CD14-positive monocyte (primary cell): ENCODE results near the gene PGP. TPM values are rescaled to one million over a fixed set of nuclear protein-coding genes. Genes with fewer than 3 reads are reported as not detected.

Experiments used
- DNase-seq, 3 donors: peaks; one replicate each; pipeline ENCODE4 v3.0.0-alpha.2; 2011 to 2022
- H2AFZ ChIP-seq: 2 replicates; pipeline ENCODE4 v1.6.0; 2012; ENCODE audit warnings: mild to moderate bottlenecking, low read depth, low read length, inconsistent platforms; ENCODE audit not compliant: insufficient read depth, poor library complexity, severe bottlenecking
- H3K27ac ChIP-seq, 2 donors: 1 replicate in 1 of 2; 2 replicates in 1 of 2; pipeline ENCODE4 v1.5.1; 2012 to 2013; ENCODE audit warnings: low read length in 2 of 2, control low read depth in 1 of 2, inconsistent platforms in 1 of 2, low read depth in 1 of 2, mild to moderate bottlenecking in 1 of 2
- H3K27me3 ChIP-seq, 2 donors: one replicate each; pipeline versions ENCODE4 v1.6.0 to v1.6.1; 2011 to 2013; ENCODE audit warnings: low read length in 2 of 2; ENCODE audit not compliant: control insufficient read depth in 2 of 2, insufficient read depth in 2 of 2
- H3K36me3 ChIP-seq, 2 donors: replicated peaks in 1 of 2; 1 replicate in 1 of 2; 2 replicates in 1 of 2; pipeline versions ENCODE4 v1.5.1 to v1.6.1; 2012 to 2013; ENCODE audit warnings: low read length in 2 of 2, control low read depth in 1 of 2, inconsistent platforms in 1 of 2, mild to moderate bottlenecking in 1 of 2; ENCODE audit not compliant: insufficient read depth in 2 of 2, control insufficient read depth in 1 of 2
- H3K4me1 ChIP-seq, 2 donors: 1 replicate in 1 of 2; 2 replicates in 1 of 2; pipeline versions ENCODE4 v1.5.1 to v1.6.1; 2012 to 2013; ENCODE audit warnings: low read length in 2 of 2, control low read depth in 1 of 2, inconsistent platforms in 1 of 2, mild to moderate bottlenecking in 1 of 2, moderate library complexity in 1 of 2; ENCODE audit not compliant: insufficient read depth in 2 of 2, control insufficient read depth in 1 of 2
- H3K4me2 ChIP-seq: replicated peaks from 2 replicates; pipeline ENCODE3; 2012; ENCODE audit warnings: low read length, moderate library complexity, mild to moderate bottlenecking; ENCODE audit not compliant: poor library complexity, severe bottlenecking; ENCODE audit errors: extremely low read depth
- H3K4me3 ChIP-seq, 3 experiments: fragments of 200-600 bp in 1 of 3; sonication (generic) in 1 of 3; replicated peaks in 1 of 3; 1 replicate in 2 of 3; 2 replicates in 1 of 3; pipeline ENCODE4 v1.5.1; 2011 to 2013; ENCODE audit warnings: low read length in 3 of 3, mild to moderate bottlenecking in 3 of 3, control low read depth in 2 of 3, low read depth in 2 of 3, inconsistent platforms in 1 of 3, moderate library complexity in 1 of 3
- H3K79me2 ChIP-seq: 2 replicates; pipeline ENCODE4 v1.6.0; 2012; ENCODE audit warnings: mild to moderate bottlenecking, control low read depth, inconsistent platforms, low read length, moderate library complexity; ENCODE audit not compliant: insufficient read depth
- H3K9ac ChIP-seq: 2 replicates; pipeline ENCODE4 v1.6.0; 2017; ENCODE audit warnings: low read length, mild to moderate bottlenecking; ENCODE audit not compliant: insufficient read depth, poor library complexity, severe bottlenecking
- H3K9me3 ChIP-seq, 2 donors: replicated peaks in 1 of 2; 1 replicate in 1 of 2; 2 replicates in 1 of 2; pipeline versions ENCODE4 v1.5.1 to v1.6.1; 2012 to 2013; ENCODE audit warnings: low read length in 2 of 2, control low read depth in 1 of 2; ENCODE audit not compliant: control insufficient read depth in 1 of 2, insufficient read depth in 1 of 2
- H4K20me1 ChIP-seq: 2 replicates; pipeline ENCODE4 v1.6.0; 2012; ENCODE audit warnings: mild to moderate bottlenecking, low read length, control low read depth, moderate library complexity; ENCODE audit not compliant: insufficient read depth
- H3K27ac Mint-ChIP-seq, 7 donors: one replicate each; pipeline ENCODE4 v1.8.0; 2020; ENCODE audit warnings: mild to moderate bottlenecking in 7 of 7, mixed read lengths in 7 of 7, moderate library complexity in 6 of 7, inconsistent platforms in 2 of 7
- H3K27me3 Mint-ChIP-seq, 3 donors: one replicate each; pipeline ENCODE4 v1.8.0; 2021 to 2022; ENCODE audit warnings: low read depth in 3 of 3, mild to moderate bottlenecking in 3 of 3, mixed read lengths in 3 of 3, moderate library complexity in 3 of 3, inconsistent platforms in 1 of 3
- H3K36me3 Mint-ChIP-seq, 2 donors: one replicate each; pipeline ENCODE4 v1.8.0; 2020; ENCODE audit warnings: mixed read lengths in 2 of 2, inconsistent platforms in 1 of 2, mild to moderate bottlenecking in 1 of 2
- H3K4me1 Mint-ChIP-seq: one replicate; pipeline ENCODE4 v1.8.0; 2020; ENCODE audit warnings: mild to moderate bottlenecking, mixed read lengths
- H3K4me3 Mint-ChIP-seq, 2 donors: one replicate each; pipeline ENCODE4 v1.8.0; 2020; ENCODE audit warnings: mild to moderate bottlenecking in 2 of 2, mixed read lengths in 2 of 2, moderate library complexity in 1 of 2
- H3K9me3 Mint-ChIP-seq, 7 donors: one replicate each; pipeline ENCODE4 v1.8.0; 2020 to 2022; ENCODE audit warnings: mixed read lengths in 7 of 7, mild to moderate bottlenecking in 6 of 7, moderate library complexity in 6 of 7, inconsistent platforms in 2 of 7
- CTCF ChIP-seq: fragments of 200-600 bp; IDR thresholded peaks from one replicate; pipeline ENCODE4 v1.8.0; 2022; ENCODE audit warnings: antibody characterized with exemption, mild to moderate bottlenecking
- WGBS: methylation state at CpG from one replicate; pipeline ENCODE4 v1.1.5; 2013; ENCODE audit warnings: missing lambda C conversion rate; ENCODE audit not compliant: insufficient coverage; 5-methylcytosine and 5-hydroxymethylcytosine counted together
- intact Hi-C, 2 donors: fragments of 100-400 bp; cut with micrococcal nuclease; formaldehyde crosslinking; loops; one replicate each; pipeline versions ENCODE4 v1.15.0 to v1.15.1; 2023
- polyA plus RNA-seq, 3 donors: library from polyadenylated mRNA; depleted of rRNA in 1 of 3; unstranded in 2 of 3; stranded (reverse) in 1 of 3; fragments of 300-500 nt in 2 of 3; fragments of >200 nt in 1 of 3; fragmentation: Illumina TruSeq in 2 of 3; gene quantifications; 1 replicate in 2 of 3; 2 replicates in 1 of 3; pipeline ENCODE4 v1.2.3, GENCODE V29; 2012 to 2021

The PGP gene
- polyA plus RNA-seq, 3 donors: 7.2 to 20.2 (median 19.2) TPM

- Histone ChIP-seq H3K27me3 (no peaks in the 10 kb centered on the region), H3K4me2 (no peak overlapping the region), H3K9ac (no peak overlapping the region), H2AFZ (no peak overlapping the region), H3K27ac (no peak overlapping the region), H4K20me1 (peaks cover 42% of the 10 kb centered on the region), H3K36me3 (peaks cover 29 to 38% of the 10 kb centered on the region in 2 donors), H3K4me3 (no peak overlapping the region), H3K79me2 (peaks cover 37% of the 10 kb centered on the region), H3K9me3 (no peaks in the 10 kb centered on the region), H3K4me1 (peaks cover 38 to 44% of the 10 kb centered on the region in 2 donors)
- no peak for DNase-seq
- peaks cover 43% of the 10 kb centered on the region for H3K4me1 Mint-ChIP-seq
- H3K27me3 Mint-ChIP-seq: peaks cover 0 to 4% (median 2%) of the 10 kb centered on the region in 3 donors
- intact Hi-C loops: loop anchor here (5.0 kb wide), 2 partner anchors 51 to 59 kb away; partner anchors contain the start of genes RNPS1 (in 2 of the 2) and TRAF7 (in 1 of the 2)
- H3K36me3 Mint-ChIP-seq: peaks cover 23 to 43% of the 10 kb centered on the region in 2 donors
- H3K9me3 Mint-ChIP-seq: peaks cover 0 to 2% (median 0%) of the 10 kb centered on the region in 7 donors
- WGBS: 86% methylated on average over 15 of the region's 23 CpGs
- no peak for TF ChIP-seq CTCF
- no peak overlapping the region for H3K4me3 Mint-ChIP-seq
- no peak overlapping the region for H3K27ac Mint-ChIP-seq
Observed at GRCh38 chr16:2208308-2208707, 6.3 kb downstream of the PGP start.

- H3K4me3 Mint-ChIP-seq: no peak overlapping the region
Observed at GRCh38 chr16:2207872-2208271, 6.8 kb downstream of the PGP start.

More at GRCh38 chr16:2207872-2208271, 6.8 kb downstream of the PGP start:
- peaks cover 29 to 38% of the 10 kb centered on the region in 2 donors for H3K36me3 ChIP-seq
- no peaks in the 10 kb centered on the region for H3K27me3 ChIP-seq
- no peak overlapping the region for H3K4me2 ChIP-seq
- WGBS: 98% methylated on average over 7 of the region's 9 CpGs
- H3K4me1 ChIP-seq: peaks cover 34 to 40% of the 10 kb centered on the region in 2 donors
- peaks cover 38% of the 10 kb centered on the region for H4K20me1 ChIP-seq
- no peaks in the 10 kb centered on the region for H3K9me3 ChIP-seq
- no peak overlapping the region for H3K4me3 ChIP-seq
- peaks cover 0 to 2% (median 0%) of the 10 kb centered on the region in 7 donors for H3K9me3 Mint-ChIP-seq
- intact Hi-C loops: loop anchor here (5.0 kb wide), 2 partner anchors 51 to 59 kb away; partner anchors contain the start of genes RNPS1 (in 2 of the 2) and TRAF7 (in 1 of the 2)
- H3K27ac Mint-ChIP-seq: peak overlapping the region in 2 of 7 donors; percentile 13 to 86
- H3K4me1 Mint-ChIP-seq: peaks cover 38% of the 10 kb centered on the region
- peaks cover 33% of the 10 kb centered on the region for H3K79me2 ChIP-seq
- H2AFZ ChIP-seq: no peak overlapping the region
- H3K27me3 Mint-ChIP-seq: peaks cover 0 to 4% (median 2%) of the 10 kb centered on the region in 3 donors
- DNase-seq: no peak
- TF ChIP-seq CTCF: no peak
- no peak overlapping the region for H3K27ac ChIP-seq
- H3K36me3 Mint-ChIP-seq: peaks cover 23 to 43% of the 10 kb centered on the region in 2 donors
- H3K9ac ChIP-seq: no peak overlapping the region
